OCI-LY3 (cell line): ENCODE measurements around the gene MACROD1.

ENCODE experiments used
- CTCF ChIP-seq: fragments of 200-600, 300-600 bp; sonication (generic); IDR thresholded peaks from 2 replicates; pipeline ENCODE4 v1.5.1; 2014; ENCODE audit warnings: antibody characterized with exemption, low read length, low read depth
- EZH2phosphoT487 ChIP-seq: fragments of 200-600 bp; shearing (Covaris generic); IDR thresholded peaks from 2 replicates; pipeline ENCODE4 v1.6.1; 2018; ENCODE audit warnings: antibody characterized with exemption, mixed run types, low read depth

DNA sequence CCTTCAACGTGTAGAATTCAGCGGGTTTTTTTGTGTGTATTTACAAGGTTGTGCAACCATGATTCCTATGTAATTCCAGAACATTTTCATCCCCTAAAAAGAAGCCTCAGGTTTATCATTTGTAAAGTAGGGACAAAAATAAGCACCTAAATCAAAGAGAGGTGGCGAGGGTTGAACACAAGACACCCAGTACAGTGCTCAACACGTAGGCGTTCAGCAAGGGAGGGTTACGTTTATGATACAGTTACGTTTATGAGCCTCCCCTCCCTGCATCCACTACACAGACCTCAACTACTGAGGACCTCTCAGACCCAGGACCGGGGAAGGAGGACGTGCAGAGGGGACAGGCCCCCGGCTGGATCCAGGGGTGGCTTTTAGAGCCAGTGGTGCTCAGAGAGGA, 85.5 kb downstream of the MACROD1 start:
- TF ChIP-seq CTCF (no peak), EZH2phosphoT487 (no peak)
